ENCODE data around the gene NR6A1.

DNA sequence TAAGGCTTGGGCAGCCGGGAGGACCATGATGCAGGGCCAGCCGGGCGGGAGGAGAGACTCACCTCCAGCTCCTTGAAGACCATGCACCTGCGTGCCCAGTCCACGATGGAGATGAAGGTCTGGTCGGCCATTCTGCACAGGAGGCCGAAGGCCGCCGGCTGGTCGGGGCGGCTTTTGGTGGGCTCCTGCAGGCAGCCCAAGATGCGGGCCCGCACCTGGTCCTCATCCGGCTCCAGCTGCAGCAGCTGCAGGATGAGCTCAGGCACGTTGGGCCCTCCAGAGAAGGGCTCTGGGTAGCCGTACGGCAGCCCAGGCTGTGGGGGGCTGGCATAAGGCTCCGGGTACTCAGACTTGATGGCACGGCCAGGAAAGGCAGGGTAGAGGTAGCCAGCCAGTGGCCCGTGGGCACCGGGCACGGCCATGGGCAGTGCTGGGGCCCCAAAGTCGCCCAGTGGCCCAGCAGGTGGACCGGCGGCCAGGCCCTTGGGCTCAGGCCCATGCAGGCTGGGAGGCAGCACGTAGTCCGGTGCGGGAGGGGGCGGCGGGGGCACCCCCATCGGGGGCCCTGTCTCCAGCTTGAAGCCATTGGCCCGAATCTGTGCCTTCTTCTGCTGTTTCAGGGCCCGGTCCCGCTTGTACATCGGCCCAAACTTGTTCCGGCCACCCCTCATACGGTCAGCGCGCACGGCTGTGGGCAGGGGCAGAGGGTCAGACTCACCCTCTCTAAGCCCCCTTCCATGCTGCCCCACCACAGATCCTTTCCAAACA, 270.9 kb downstream of the NR6A1 start:
- TF ChIP-seq BACH2 (CRISPR knock-in tag; IDR thresholded peaks at IDR 0.05; ENCODE audit: borderline replicate concordance) (no peak), PATZ1 (CRISPR knock-in tag; IDR thresholded peaks at IDR 0.05; ENCODE audit: borderline replicate concordance) (no peak), CSRNP3 (CRISPR knock-in tag; IDR thresholded peaks at IDR 0.05) (no peak), OSR1 (CRISPR knock-in tag; IDR thresholded peaks at IDR 0.05) (no peak), ARNTL (CRISPR knock-in tag; IDR thresholded peaks at IDR 0.05; ENCODE audit: borderline replicate concordance, low read depth) (no peak), ZFP3 (CRISPR knock-in tag; IDR thresholded peaks at IDR 0.05) (no peak), ZNF8 (CRISPR knock-in tag; IDR thresholded peaks at IDR 0.05) (no peak), TOX (CRISPR knock-in tag; IDR thresholded peaks at IDR 0.05; ENCODE audit: borderline replicate concordance) (no peak), RARB (CRISPR knock-in tag; IDR thresholded peaks at IDR 0.05) (no peak), ZNF565 (CRISPR knock-in tag; conservative IDR thresholded peaks at IDR 0.05; ENCODE audit: low read depth) (no peak), ZC3H10 (CRISPR knock-in tag; IDR thresholded peaks at IDR 0.05) (no peak), CREB5 (CRISPR knock-in tag; IDR thresholded peaks at IDR 0.05; ENCODE audit: low read depth) (no peak)

All from SK-N-SH treated with all-trans-retinoic acid at 6 μM for 48 hours (cell line).